T-cell (primary cell): ENCODE data around the gene CBARP. TPM values are rescaled to one million over a fixed set of nuclear protein-coding genes. Genes with fewer than 3 reads are reported as not detected.
A peak's percentile ranks its signal among the peaks of the same experiment; 100 is the strongest.

Experiments used
- ATAC-seq, 4 experiments: fragments of 200-7000 bp in 3 of 4; fragments of 150-1000 bp in 1 of 4; cut with Tn5 transposase; replicated peaks in 1 of 4; 1 replicate in 3 of 4; 2 replicates in 1 of 4; pipeline ENCODE4 v1.10.0; 2021; ENCODE audit warnings: moderate library complexity in 3 of 4, mild to moderate bottlenecking in 2 of 4, moderate number of reproducible peaks in 1 of 4
- CTCF ChIA-PET, 2 donors: fragments of 300-600 bp; sonication (Branson Sonifier 250); formaldehyde crosslinking; loops; one replicate each; lab custom pipeline; 2022; ENCODE audit warnings: antibody characterized with exemption in 2 of 2; lab: Charles Lee
- POLR2A ChIA-PET, 2 donors: fragments of 300-600 bp; sonication (Branson Sonifier 250); formaldehyde crosslinking; loops; one replicate each; lab custom pipeline; 2022; ENCODE audit warnings: antibody characterized with exemption in 2 of 2; lab: Charles Lee
- DNase-seq, 35 experiments: peaks; one replicate each; pipeline versions ENCODE4 v3.0.0 to v3.0.0-alpha.2; 2013 to 2023
- H3K27ac ChIP-seq: one replicate; pipeline ENCODE4 v1.5.1; 2013; ENCODE audit warnings: low read length
- H3K27me3 ChIP-seq, 2 experiments: replicated peaks in 1 of 2; 1 replicate in 1 of 2; 2 replicates in 1 of 2; pipeline versions ENCODE4 v1.6.1 to v1.7.0; 2013; ENCODE audit warnings: low read length in 1 of 2, mixed read lengths in 1 of 2; ENCODE audit not compliant: control insufficient read depth in 2 of 2, insufficient read depth in 2 of 2; ENCODE audit errors: extremely low read depth in 1 of 2
- H3K36me3 ChIP-seq, 2 donors: 1 replicate in 1 of 2; 2 replicates in 1 of 2; pipeline versions ENCODE4 v1.6.1 to v1.7.0; 2013; ENCODE audit warnings: low read length in 1 of 2; ENCODE audit not compliant: control insufficient read depth in 2 of 2, insufficient read depth in 1 of 2; ENCODE audit errors: extremely low read depth in 1 of 2
- H3K4me1 ChIP-seq, 2 experiments: 1 replicate in 1 of 2; 2 replicates in 1 of 2; pipeline versions ENCODE4 v1.6.1 to v1.7.0; 2013; ENCODE audit warnings: low read length in 2 of 2, mixed read lengths in 1 of 2; ENCODE audit not compliant: insufficient read depth in 2 of 2, control insufficient read depth in 1 of 2; ENCODE audit errors: extremely low read depth in 1 of 2
- H3K4me3 ChIP-seq, 2 donors: 1 replicate in 1 of 2; 2 replicates in 1 of 2; pipeline versions ENCODE4 v1.5.1 to v1.7.0; 2013; ENCODE audit warnings: mild to moderate bottlenecking in 2 of 2, low read length in 1 of 2, moderate library complexity in 1 of 2; ENCODE audit not compliant: control insufficient read depth in 1 of 2; ENCODE audit errors: extremely low read depth in 1 of 2
- H3K9me3 ChIP-seq: 2 replicates; pipeline ENCODE4 v1.7.0; 2013
- H3K27ac Mint-ChIP-seq, 2 donors: one replicate each; pipeline ENCODE4 v1.8.0; 2020 to 2021; ENCODE audit warnings: mild to moderate bottlenecking in 2 of 2, mixed read lengths in 2 of 2
- H3K27me3 Mint-ChIP-seq, 2 donors: one replicate each; pipeline ENCODE4 v1.8.0; 2021 to 2022; ENCODE audit warnings: mixed read lengths in 2 of 2
- H3K36me3 Mint-ChIP-seq: one replicate; pipeline ENCODE4 v1.8.0; 2021; ENCODE audit warnings: mixed read lengths
- H3K4me1 Mint-ChIP-seq, 3 donors: one replicate each; pipeline ENCODE4 v1.8.0; 2020 to 2022; ENCODE audit warnings: mixed read lengths in 3 of 3, mild to moderate bottlenecking in 1 of 3
- H3K4me3 Mint-ChIP-seq, 3 donors: one replicate each; pipeline ENCODE4 v1.8.0; 2020 to 2022; ENCODE audit warnings: mild to moderate bottlenecking in 3 of 3, mixed read lengths in 3 of 3, moderate library complexity in 3 of 3
- H3K9me3 Mint-ChIP-seq, 3 donors: one replicate each; pipeline ENCODE4 v1.8.0; 2020 to 2022; ENCODE audit warnings: mixed read lengths in 3 of 3
- WGBS: methylation state at CpG from one replicate; pipeline ENCODE4 v1.1.5; 2013; ENCODE audit warnings: missing lambda C conversion rate; ENCODE audit not compliant: insufficient coverage; 5-methylcytosine and 5-hydroxymethylcytosine counted together
- total RNA-seq, 35 experiments: library from RNA in 6 of 35; stranded (reverse) in 6 of 35; fragments of 120-200 nt in 1 of 35; gene quantifications; one replicate each; pipeline versions ENCODE4 v1.2.1 to v1.2.4 and lab custom pipeline; 2013 to 2026

Gene CBARP
- total RNA-seq, 5 donors from 2014 or later (not counting 1 experiment from before 2014, with no cell fraction given) = 0.08 to 0.36 (median 0.23) TPM; not detected in 1

DNA sequence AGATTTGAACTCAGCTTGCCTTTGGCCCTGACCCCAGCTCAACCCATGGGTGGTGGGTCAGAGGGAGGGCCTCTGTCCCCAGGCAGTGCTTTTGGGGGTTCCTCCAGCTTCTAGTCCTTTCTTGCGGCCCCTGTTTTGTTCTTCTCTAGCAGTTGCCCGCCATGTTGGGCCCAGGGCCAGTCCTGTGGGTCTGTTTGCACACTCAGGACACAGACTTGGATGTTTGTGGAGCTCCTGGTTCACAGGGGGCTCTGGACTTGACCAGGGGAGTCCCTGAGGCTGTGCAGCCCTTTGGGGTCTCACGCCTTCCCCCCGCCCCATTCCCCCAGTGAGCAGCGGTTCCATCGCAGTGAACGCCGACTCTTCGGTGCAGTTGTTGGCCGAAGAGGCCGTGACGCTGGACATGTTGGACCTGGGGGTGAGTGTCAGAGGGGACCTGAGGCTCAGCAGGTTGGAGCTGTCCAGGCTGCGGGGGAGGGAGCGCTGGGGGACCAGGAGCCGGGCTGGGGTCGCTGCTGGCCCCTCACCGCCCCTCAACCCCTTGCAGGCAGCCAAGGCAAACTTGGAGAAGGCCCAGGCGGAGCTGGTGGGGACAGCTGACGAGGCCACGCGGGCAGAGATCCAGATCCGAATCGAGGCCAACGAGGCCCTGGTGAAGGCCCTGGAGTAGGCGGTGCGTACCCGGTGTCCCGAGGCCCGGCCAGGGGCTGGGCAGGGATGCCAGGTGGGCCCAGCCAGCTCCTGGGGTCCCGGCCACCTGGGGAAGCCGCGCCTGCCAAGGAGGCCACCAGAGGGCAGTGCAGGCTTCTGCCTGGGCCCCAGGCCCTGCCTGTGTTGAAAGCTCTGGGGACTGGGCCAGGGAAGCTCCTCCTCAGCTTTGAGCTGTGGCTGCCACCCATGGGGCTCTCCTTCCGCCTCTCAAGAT lies 6.2 kb upstream of the CBARP start:
- Histone ChIP-seq H3K27me3 (peaks cover 0 to 11% of the 10 kb centered on the region in 2 experiments), H3K4me3 (no peak overlapping the region), H3K27ac (peak overlapping the region; percentile 58), H3K36me3 (peaks cover 4 to 10% of the 10 kb centered on the region in 2 donors), H3K9me3 (no peaks in the 10 kb centered on the region), H3K4me1 (peaks cover 18 to 77% of the 10 kb centered on the region in 2 experiments)
- ChIA-PET CTCF (interaction anchor here (0.5 to 3.8 kb wide), 13 partner anchors 9 to 147 kb away, joined by 3 to 115 read pairs (median 5); partner anchors contain the start of gene CIRBP (in 1 of the 2)), POLR2A (interaction anchor here (0.5 to 2.7 kb wide), 6 partner anchors 9 to 28 kb away, joined by 3 to 58 read pairs (median 10); partner anchors contain the start of gene CIRBP (in 2 of the 2))
- Mint-ChIP-seq H3K4me3 (peak overlapping the region; percentile 43 to 93 (median 59)), H3K4me1 (peaks cover 16 to 38% (median 38%) of the 10 kb centered on the region in 3 donors), H3K27me3 (no peaks in the 10 kb centered on the region), H3K36me3 (no peaks in the 10 kb centered on the region), H3K9me3 (no peaks in the 10 kb centered on the region), H3K27ac (peak overlapping the region; percentile 80 to 92)
- peak; percentile 38 to 41 (median 39) for ATAC-seq
- WGBS = 64% methylated on average over 30 of the region's 33 CpGs
- DNase-seq = peak; percentile 72 to 92 (median 84)

GRCh38 chr19:1241417-1242095 lies 3.8 kb upstream of the CBARP start, which contains the start of gene ATP5F1D:
Gene ATP5F1D (plus strand): TSS chr19:1241751. CDS start chr19:1241851, 100 bp downstream.
- Histone ChIP-seq H3K4me1 (peaks cover 18 to 82% of the 10 kb centered on the region in 2 experiments), H3K27ac (peak within 1 kb of the TSS; percentile 23), H3K9me3 (no peaks in the 10 kb centered on the region), H3K36me3 (peaks cover 4 to 10% of the 10 kb centered on the region in 2 donors), H3K4me3 (peak within 1 kb of the TSS; percentile 45 to 69), H3K27me3 (peaks cover 2 to 27% of the 10 kb centered on the region in 2 experiments)
- DNase-seq (peak; percentile 81 to 96 (median 86)), ATAC-seq (peak; percentile 67 to 75 (median 74))
- peaks cover 5 to 8% of the 10 kb centered on the region in 2 donors for H3K27me3 Mint-ChIP-seq
- peak within 1 kb of the TSS; percentile 87 to 93 (median 88) for H3K4me3 Mint-ChIP-seq
- no peaks in the 10 kb centered on the region for H3K36me3 Mint-ChIP-seq
- POLR2A ChIA-PET = no interaction called here
- WGBS = under 1% methylated on average over 65 of the region's 79 CpGs
- H3K27ac Mint-ChIP-seq = peak within 1 kb of the TSS; percentile 75 to 89
- H3K4me1 Mint-ChIP-seq = peaks cover 24 to 47% (median 46%) of the 10 kb centered on the region in 3 donors
- no peaks in the 10 kb centered on the region for H3K9me3 Mint-ChIP-seq
- CTCF ChIA-PET = interaction anchor here (0.5 to 1.0 kb wide), 2 partner anchors 21 to 214 kb away, joined by 3 to 4 read pairs; no protein-coding TSS in a partner anchor

DNA sequence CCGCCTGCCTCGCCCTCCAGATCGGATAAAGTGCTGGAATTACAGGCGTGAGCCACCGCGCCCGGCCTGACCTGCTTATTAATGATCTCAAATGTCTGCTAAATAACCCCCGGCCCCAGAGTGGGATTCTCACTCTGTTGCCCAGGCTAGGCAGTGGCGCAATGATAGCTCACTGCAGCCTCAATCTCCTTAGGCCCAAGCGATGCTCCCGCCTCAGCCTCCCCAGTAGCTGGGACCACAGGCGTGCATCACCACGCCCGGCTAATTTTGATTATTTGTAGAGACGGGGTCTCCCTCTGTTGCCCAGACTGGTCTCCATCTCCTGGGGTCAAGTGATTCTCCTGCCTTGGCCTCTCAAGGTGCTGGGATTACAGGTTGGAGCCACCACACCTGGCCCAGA lies 3.1 kb upstream of the CBARP start:
- H3K36me3 Mint-ChIP-seq = no peaks in the 10 kb centered on the region
- no peaks in the 10 kb centered on the region for H3K9me3 ChIP-seq
- 75% methylated on average over 14 of the region's 15 CpGs for WGBS
- H3K27me3 Mint-ChIP-seq = peaks cover 5 to 8% of the 10 kb centered on the region in 2 donors
- no peaks in the 10 kb centered on the region for H3K9me3 Mint-ChIP-seq
- peak overlapping the region in 1 of 2 donors; percentile 89 for H3K27ac Mint-ChIP-seq
- CTCF ChIA-PET = interaction anchor here in 1 of 2 donors (1.0 kb wide), 1 partner anchor 21 kb away, joined by 3 read pairs; no protein-coding TSS in a partner anchor
- H3K4me3 Mint-ChIP-seq = peak overlapping the region; percentile 81 to 93 (median 88)
- H3K4me1 Mint-ChIP-seq = peaks cover 24 to 47% (median 46%) of the 10 kb centered on the region in 3 donors
- peak overlapping the region; percentile 35 to 45 for H3K4me3 ChIP-seq
- peaks cover 4 to 10% of the 10 kb centered on the region in 2 donors for H3K36me3 ChIP-seq
- POLR2A ChIA-PET = interaction anchor here (0.6 to 1.1 kb wide), 3 partner anchors 28 to 394 kb away, joined by 3 to 5 read pairs (median 3); partner anchors contain the start of gene CIRBP (in 1 of the 2)
- peaks cover 18 to 84% of the 10 kb centered on the region in 2 experiments for H3K4me1 ChIP-seq
- ATAC-seq = no peak
- peaks cover 2 to 34% of the 10 kb centered on the region in 2 experiments for H3K27me3 ChIP-seq
- no peak overlapping the region for H3K27ac ChIP-seq
- no peak for DNase-seq

GRCh38 chr19:1239796-1240737 lies 2.3 kb upstream of the CBARP start:
- Mint-ChIP-seq H3K9me3 (no peaks in the 10 kb centered on the region), H3K4me3 (peak overlapping the region in 2 of 3 donors; percentile 88 to 93), H3K4me1 (peaks cover 24 to 47% (median 46%) of the 10 kb centered on the region in 3 donors), H3K27me3 (peaks cover 5 to 8% of the 10 kb centered on the region in 2 donors), H3K27ac (peak overlapping the region in 1 of 2 donors; percentile 58), H3K36me3 (no peaks in the 10 kb centered on the region)
- DNase-seq (peak; percentile 72 to 100 (median 91)), ATAC-seq (peak; percentile 47 to 71 (median 50))
- peak overlapping the region; percentile 24 to 35 for H3K4me3 ChIP-seq
- ChIA-PET CTCF (interaction anchor here in 1 of 2 donors (1.0 kb wide), 1 partner anchor 22 kb away, joined by 3 read pairs; no protein-coding TSS in a partner anchor), POLR2A (interaction anchor here (0.6 to 1.1 kb wide), 3 partner anchors 29 to 394 kb away, joined by 3 to 5 read pairs (median 3); partner anchors contain the start of gene CIRBP (in 1 of the 2))
- peaks cover 2 to 40% of the 10 kb centered on the region in 2 experiments for H3K27me3 ChIP-seq
- H3K4me1 ChIP-seq = peaks cover 18 to 75% of the 10 kb centered on the region in 2 experiments
- H3K36me3 ChIP-seq = peaks cover 4 to 10% of the 10 kb centered on the region in 2 donors
- H3K9me3 ChIP-seq = no peaks in the 10 kb centered on the region
- 15% methylated on average over 76 of the region's 84 CpGs for WGBS
- peak overlapping the region; percentile 70 for H3K27ac ChIP-seq

DNA sequence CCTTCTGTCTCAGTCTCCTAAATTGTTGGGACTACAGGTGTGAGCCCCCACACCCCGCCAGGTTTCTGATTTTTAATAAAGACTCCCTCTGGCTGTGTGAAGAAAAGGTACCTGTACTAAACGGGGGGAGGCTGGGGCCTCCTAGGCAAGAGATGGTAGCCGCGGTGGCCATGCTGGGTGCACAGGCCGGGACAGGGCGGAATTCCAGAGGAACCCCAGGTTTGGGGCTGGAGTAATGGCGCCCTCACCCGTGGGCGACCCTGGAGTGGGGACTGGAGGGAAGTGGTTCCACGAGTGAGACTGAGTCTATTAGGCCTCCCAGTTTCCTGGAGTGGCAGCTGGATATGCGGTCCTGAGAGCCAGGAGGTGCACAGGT lies 1.6 kb upstream of the CBARP start:
- H3K9me3 ChIP-seq = no peaks in the 10 kb centered on the region
- H3K4me3 Mint-ChIP-seq = peak overlapping the region; percentile 78 to 93 (median 80)
- ATAC-seq (no peak), DNase-seq (peak in 2 of 35 experiments; percentile 14 to 26)
- H3K27ac Mint-ChIP-seq = peak overlapping the region; percentile 58 to 66
- H3K27me3 ChIP-seq = peaks cover 2 to 40% of the 10 kb centered on the region in 2 experiments
- H3K9me3 Mint-ChIP-seq = no peaks in the 10 kb centered on the region
- CTCF ChIA-PET = no interaction called here
- peaks cover 12 to 69% of the 10 kb centered on the region in 2 experiments for H3K4me1 ChIP-seq
- H3K27ac ChIP-seq = peak overlapping the region; percentile 70
- peaks cover 4 to 8% of the 10 kb centered on the region in 2 donors for H3K36me3 ChIP-seq
- 91% methylated on average over 8 of the region's 11 CpGs for WGBS
- H3K27me3 Mint-ChIP-seq = peaks cover 5 to 8% of the 10 kb centered on the region in 2 donors
- H3K4me3 ChIP-seq = no peak overlapping the region
- peaks cover 24 to 43% (median 42%) of the 10 kb centered on the region in 3 donors for H3K4me1 Mint-ChIP-seq
- H3K36me3 Mint-ChIP-seq = no peaks in the 10 kb centered on the region
- POLR2A ChIA-PET = no interaction called here
